GM18511 (cell line): ENCODE results near the gene LRGUK.

Experiments
- ATAC-seq: cut with Tn5 transposase; IDR thresholded peaks from one replicate; pipeline ENCODE4 v1.9.1; 2021; ENCODE audit warnings: mild to moderate bottlenecking, moderate library complexity; ENCODE audit not compliant: unreplicated experiment

LRGUK gene

GRCh38 chr7:134182078-134182477, 54.9 kb downstream of the LRGUK start:
- no peak for ATAC-seq

- ATAC-seq: no peak
These were observed 57.6 kb downstream of the LRGUK start for GRCh38 chr7:134184767-134185166.

- ATAC-seq: no peak
These were observed 58.9 kb downstream of the LRGUK start for GRCh38 chr7:134186027-134186426.

GRCh38 chr7:134186801-134187200, 59.7 kb downstream of the LRGUK start:
- ATAC-seq: no peak

- ATAC-seq: no peak
These were observed 60.8 kb downstream of the LRGUK start for GRCh38 chr7:134187893-134188292.

- ATAC-seq: no peak
These were observed 61.2 kb downstream of the LRGUK start for GRCh38 chr7:134188311-134188710.

GRCh38 chr7:134189559-134189958, 62.4 kb downstream of the LRGUK start:
- no peak for ATAC-seq

- no peak for ATAC-seq
These were observed 64.7 kb downstream of the LRGUK start for GRCh38 chr7:134191876-134192275.

- no peak for ATAC-seq
These were observed 66.1 kb downstream of the LRGUK start for GRCh38 chr7:134193240-134193639.

GRCh38 chr7:134195252-134195651, 68.1 kb downstream of the LRGUK start:
- ATAC-seq: no peak

- ATAC-seq: no peak
These were observed 69.3 kb downstream of the LRGUK start for GRCh38 chr7:134196439-134196838.

- no peak for ATAC-seq
These were observed 70.2 kb downstream of the LRGUK start for GRCh38 chr7:134197345-134197744.

GRCh38 chr7:134200970-134201369, 73.8 kb downstream of the LRGUK start:
- no peak for ATAC-seq

GRCh38 chr7:134201569-134202261, 74.6 kb downstream of the LRGUK start:
- no peak for ATAC-seq

GRCh38 chr7:134203186-134203889, 76.2 kb downstream of the LRGUK start:
- ATAC-seq: no peak

GRCh38 chr7:134209322-134210015, 82.3 kb downstream of the LRGUK start:
- no peak for ATAC-seq

GRCh38 chr7:134210227-134210626, 83.1 kb downstream of the LRGUK start:
- no peak for ATAC-seq

- ATAC-seq: no peak
These were observed 84.0 kb downstream of the LRGUK start for GRCh38 chr7:134210976-134211663.

- no peak for ATAC-seq
These were observed 84.7 kb downstream of the LRGUK start for GRCh38 chr7:134211817-134212216.

GRCh38 chr7:134212576-134213546, 85.7 kb downstream of the LRGUK start:
- ATAC-seq: no peak
